GM12878 (cell line): ENCODE measurements around the gene MB21D2.

Source experiments
- GABPA ChIP-seq: IDR thresholded peaks from 2 replicates; pipeline ENCODE4 v1.6.1; 2014; ENCODE audit warnings: antibody characterized with exemption, low read depth, mild to moderate bottlenecking, inconsistent platforms
- MXI1 ChIP-seq: fragments of 150-350 bp; IDR thresholded peaks from 2 replicates; pipeline ENCODE4 v1.6.1; 2011; ENCODE audit warnings: low read depth, mild to moderate bottlenecking, inconsistent platforms, low read length, improper control_type of control experiment
- POLR2AphosphoS2 ChIP-seq: IDR thresholded peaks from 2 replicates; pipeline ENCODE4 v1.6.1; 2011; ENCODE audit warnings: low read depth, mild to moderate bottlenecking, low read length, improper control_type of control experiment, moderate library complexity

- no peak for TF ChIP-seq POLR2AphosphoS2
- no peak for TF ChIP-seq GABPA
- no peak for TF ChIP-seq MXI1
These were observed 74.5 kb downstream of the MB21D2 start for GRCh38 chr3:192843119-192843518.
